GM18873 (cell line): Measurements from ENCODE around the gene THSD4.
"Not testable (repeated sequence)": the region's sequence is repeated elsewhere in the genome, so short reads cannot be mapped to it uniquely, and the experiment has no call there.

Source experiments
- ATAC-seq: cut with Tn5 transposase; IDR thresholded peaks from one replicate; pipeline ENCODE4 v1.9.1; 2021; ENCODE audit warnings: mild to moderate bottlenecking, moderate library complexity, moderate number of reproducible peaks; ENCODE audit not compliant: unreplicated experiment, low FRiP score

The THSD4 gene

DNA sequence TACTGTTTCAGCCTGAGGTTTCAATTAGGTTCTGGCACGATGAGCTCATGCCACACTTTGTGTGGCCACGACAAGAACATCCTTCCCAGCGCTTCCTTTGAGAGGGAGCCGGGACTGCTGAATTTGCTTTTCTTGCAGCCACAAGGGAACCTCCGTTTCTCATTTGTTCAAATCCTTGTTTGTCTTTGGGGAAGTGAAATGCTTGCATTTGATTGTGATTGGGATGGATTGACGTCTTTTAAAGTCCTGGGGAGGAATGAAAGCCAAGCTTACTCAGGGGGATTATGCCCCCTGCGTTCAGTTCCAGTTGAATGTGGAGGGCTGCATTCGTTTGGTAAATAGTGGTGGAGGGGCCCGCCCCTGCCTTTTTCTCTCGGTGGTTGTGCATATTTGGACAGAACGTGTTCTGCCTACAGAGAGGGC is 277.6 kb downstream of the THSD4 start:
- ATAC-seq = no peak

DNA sequence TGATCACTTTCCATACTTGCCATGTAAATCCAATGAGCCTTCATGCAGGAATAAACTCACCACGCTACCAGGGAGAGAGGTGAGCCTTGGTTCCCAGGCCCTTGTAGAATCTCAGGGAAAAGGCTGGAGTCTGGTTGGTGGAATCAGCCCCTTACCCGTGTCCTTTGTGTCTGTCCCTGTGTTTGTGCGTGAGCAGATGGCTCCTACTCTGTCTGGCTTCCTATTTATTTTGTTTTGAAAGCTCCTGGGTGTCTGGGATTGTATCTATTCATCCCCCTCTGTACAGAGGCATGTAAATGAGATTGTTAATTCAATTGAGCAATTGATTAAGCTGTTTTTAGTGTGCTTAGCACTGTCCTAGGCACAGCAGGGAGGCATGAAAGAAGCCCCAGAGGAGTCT is 278.1 kb downstream of the THSD4 start:
- no peak for ATAC-seq

- no peak for ATAC-seq
Observed at GRCh38 chr15:71396536-71397125, 281.4 kb downstream of the THSD4 start.

DNA sequence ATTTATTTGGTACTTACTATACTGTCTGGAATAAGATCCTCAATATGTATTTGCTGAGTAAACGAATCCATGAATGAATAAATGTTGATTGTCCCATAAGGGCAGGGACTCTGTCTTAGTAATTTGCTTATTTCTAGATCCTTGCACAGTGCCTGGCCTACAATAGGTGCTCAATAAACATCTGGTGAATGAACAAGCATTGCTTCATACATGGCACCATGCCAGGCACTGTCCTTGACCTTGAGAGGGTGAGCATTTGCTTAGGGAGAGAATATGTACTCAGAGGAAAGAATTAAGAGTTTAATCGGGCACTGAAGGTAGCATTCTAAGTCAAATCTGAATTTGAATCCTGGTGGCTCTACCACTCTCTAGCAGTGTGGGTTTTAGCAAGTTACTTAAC is 282.1 kb downstream of the THSD4 start:
- no peak for ATAC-seq

- no peak for ATAC-seq
Observed at GRCh38 chr15:71400294-71400693, 285.0 kb downstream of the THSD4 start.

GRCh38 chr15:71401728-71402127 is 286.5 kb downstream of the THSD4 start:
- ATAC-seq = not testable (repeated sequence)

DNA sequence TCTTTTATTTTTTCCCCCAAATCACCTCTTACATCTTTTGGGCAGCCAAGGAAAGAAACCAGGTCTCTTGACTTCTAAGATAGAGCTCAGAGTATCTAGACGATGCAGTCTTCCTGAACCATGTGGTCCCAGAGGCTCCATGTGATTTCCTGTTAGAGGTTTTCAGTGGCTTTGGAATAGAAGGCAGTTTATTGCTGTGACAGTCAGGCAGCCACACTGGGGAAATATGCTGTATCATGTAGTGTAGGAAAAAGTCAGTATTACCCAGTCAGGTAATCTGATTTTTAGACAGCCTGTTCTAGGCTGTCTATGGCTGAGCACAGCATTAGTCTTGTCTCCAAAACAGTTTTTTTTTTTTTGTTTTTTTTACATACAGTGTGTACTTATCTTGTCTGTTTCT is 294.3 kb downstream of the THSD4 start:
- no peak for ATAC-seq

DNA sequence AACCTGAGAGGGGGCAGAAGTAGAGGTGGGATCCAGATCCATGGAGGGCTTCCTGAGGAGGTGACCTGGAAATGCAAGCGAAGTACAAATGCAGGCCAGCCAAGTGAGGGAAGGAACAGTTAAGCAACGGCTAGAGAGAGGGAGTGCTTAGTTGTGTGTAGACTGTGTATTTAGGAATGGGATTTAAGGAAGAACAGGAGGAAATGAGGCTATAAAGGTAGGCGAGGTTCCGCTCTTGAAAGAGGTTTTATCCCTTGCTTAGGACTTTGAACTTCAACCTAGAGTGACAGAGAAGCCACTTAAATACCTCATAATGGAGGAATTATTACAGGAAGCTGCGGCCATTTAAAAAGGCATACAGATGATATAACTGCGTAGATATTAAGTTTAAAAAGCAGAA is 295.1 kb downstream of the THSD4 start:
- no peak for ATAC-seq

DNA sequence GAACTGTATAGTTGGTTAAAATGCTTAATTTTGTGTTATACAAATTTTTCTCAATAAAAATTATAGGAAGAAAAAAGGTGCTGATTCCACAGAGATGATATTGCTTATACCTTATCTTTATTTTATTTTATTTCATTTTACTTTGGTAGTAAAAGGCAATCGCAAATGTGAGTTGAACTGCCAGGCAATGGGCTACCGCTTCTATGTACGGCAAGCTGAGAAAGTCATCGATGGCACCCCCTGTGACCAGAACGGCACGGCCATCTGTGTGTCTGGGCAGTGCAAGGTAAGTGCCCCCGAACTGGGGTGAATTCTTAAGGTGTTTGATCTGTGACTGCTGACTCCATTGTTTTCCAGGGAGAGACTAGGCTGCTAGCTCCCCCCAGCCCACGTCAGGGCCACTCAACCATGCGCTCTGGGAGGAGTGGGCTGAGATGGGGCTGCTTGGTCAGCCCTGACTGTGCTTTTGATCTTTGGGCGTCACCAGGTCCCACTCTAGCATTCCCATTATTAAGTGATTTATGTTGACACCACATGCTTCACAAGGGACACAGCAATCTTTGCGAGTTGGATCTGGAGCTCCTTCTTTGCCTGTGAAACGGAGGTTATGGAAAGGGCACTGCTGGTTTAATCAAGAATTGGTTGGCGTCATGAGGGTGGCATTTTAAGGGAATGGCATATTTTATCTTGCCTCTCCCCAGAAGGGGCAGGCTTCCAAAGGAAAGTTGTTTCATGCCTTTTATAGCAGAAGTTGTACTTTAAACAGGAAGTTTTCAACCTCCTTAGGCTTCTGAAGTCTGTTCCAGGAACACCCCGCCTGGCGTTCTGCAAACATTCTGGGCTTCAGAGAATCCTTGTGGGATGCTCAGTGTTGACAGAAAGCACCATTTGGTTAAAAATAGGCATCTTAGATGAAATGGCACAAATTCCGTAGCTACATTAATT is 296.5 kb downstream of the THSD4 start:
- ATAC-seq = no peak

GRCh38 chr15:71413419-71413818 is 298.1 kb downstream of the THSD4 start:
- no peak for ATAC-seq

- no peak for ATAC-seq
Observed at GRCh38 chr15:71414853-71415252, 299.6 kb downstream of the THSD4 start.

DNA sequence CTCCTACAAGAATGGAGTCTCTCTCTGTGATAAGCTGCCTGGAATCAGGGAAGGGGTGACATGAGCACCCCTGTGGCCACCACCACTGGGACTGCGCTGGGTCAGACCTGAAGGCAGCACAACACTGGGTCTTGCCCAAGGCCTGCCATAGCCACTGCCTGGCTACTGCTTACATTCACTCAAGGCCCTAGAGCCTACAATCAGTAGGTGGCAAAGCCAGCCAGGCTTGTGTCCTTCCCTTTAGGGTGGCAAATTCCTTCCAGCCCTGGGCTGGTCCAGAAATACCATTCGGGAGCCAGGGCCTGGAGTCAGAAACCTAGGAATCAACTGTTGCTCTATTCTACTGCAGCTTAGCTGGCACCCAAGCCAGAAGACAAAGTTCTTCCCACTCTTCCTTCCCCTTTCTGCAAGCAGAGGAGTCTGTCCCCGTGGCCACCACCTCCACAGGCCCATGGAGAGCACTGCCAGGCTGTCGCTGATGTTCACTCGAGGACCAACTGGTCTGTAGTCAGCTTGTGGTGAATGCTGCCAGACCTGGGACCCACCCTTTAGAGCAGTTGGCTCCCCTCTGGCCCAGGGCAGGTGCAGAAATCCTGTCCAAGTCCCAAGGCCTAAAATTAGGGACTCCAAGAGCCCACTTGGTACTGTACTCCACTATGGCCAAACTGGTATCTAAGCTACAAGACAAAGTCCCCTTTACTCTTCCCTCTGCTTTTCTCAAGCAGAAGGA is 307.4 kb downstream of the THSD4 start:
- ATAC-seq = no peak

DNA sequence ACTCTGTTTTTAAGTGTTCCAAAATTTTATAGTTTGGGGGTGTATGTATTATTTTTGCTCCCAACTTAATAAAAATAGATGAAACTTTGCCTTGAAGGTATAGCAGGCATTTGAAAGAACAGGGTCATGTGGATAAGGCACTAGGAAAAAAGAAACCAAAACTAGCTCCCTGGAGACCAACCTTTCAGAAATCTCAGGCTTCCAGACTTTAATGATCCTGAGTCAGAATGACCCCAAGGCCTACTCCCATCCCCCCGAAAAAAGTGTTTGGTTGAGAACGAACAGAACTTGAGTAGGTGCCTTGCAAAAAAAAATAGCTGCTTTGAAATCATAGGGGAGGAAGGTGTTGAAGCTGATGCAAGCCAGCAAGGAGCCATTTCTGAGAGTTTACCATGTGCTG is 309.5 kb downstream of the THSD4 start:
- ATAC-seq = no peak

DNA sequence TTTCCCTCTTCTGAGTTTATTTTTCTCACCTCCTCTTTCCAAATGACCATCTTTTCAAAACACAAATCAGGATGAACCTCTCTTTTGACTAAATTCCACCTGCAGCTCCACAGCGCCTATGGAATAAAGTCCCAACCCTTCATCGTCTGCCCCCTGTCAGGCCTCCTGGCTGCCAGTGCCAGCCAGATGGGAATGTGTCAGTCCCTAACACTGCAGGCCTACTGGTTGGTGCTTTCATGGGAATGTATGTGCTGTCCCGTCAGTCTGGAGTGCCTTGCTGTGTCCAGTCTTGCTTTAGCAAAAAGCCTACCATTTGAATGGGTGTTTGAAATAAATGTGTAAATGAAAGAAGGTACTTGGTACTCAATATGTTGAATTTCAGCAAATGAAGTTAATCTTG is 310.1 kb downstream of the THSD4 start:
- ATAC-seq = no peak

- ATAC-seq = no peak
Observed at GRCh38 chr15:71426792-71427191, 311.5 kb downstream of the THSD4 start.

DNA sequence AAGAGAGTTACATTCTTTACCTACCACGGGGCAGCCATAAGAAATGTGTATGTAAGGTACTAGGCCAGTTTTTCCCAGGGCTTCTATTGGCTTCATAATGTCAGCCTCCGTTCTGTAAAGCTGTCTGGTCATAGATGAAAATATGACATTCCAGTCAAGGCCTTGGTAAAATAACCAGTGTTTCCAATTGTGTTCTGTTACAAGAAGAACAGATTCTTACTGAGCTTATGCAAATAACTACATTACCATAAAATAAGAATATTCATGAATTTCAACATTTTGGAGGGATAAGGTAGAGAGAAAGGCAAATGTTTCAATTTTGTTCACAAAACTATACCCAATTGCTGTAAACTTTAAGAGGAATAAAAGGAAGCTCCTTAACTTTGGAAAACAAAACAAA is 315.5 kb downstream of the THSD4 start:
- ATAC-seq = no peak

DNA sequence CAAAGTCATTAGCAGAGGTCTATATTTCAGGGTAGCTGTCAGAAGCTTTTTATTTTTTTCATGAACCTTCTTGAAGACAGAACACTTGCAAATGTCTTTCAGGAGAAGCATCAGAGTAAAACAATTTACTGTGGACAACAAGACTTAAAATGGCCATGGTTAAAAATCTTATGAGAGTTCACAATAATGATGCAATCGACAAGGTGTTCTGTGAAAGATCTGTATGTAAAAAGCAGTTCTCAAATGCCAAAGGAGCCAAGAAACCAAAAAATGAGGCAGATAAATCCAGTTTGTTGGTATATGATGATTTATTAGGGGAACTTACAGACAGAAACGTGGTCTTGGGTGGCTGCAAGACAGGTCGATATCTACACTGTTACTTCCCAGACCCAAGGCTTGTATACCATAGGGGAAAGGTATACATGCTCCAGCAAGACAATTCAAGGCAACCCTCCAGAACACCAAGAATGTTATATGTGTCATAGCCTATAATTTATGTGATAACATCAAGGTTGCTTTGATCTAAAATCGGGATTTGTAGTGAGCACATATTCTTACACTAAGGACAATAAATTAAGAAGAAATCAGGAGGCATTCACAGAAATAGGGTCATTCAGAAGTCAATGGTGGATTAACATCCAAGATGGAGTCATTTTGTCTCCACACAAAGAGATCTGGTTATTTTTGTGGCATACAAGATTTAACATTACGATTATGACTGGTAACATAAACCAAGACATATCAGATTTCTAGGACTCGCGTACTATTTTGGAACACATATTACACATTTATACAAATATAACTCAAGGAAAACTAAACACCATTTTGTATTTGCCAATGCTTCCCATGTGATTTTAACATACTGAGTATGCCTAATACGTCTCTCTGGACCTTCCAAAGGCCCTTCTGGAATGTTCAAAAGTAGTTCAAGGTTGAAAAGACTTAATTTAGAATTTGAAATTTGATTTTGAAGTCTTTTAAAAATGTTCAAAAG is 316.4 kb downstream of the THSD4 start:
- ATAC-seq = no peak

DNA sequence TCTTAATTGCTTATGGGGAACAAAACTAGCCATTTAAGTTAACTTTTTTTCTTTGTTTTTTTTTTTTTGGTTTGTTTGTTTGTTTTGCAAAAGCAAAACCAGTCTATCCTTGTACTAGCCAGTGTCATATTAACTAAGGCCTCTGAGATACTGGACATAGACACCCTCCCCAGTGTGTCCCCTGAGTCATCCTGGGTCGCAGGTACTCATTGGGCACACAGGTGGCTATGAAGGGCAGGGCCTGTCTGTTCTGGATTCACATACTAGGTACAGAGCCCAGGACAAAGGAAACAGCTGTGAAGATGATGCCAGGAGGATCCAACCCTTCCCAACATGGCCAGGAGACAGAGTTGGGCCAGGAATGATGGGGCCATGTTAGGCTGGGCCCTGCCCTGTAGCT is 318.1 kb downstream of the THSD4 start:
- no peak for ATAC-seq

DNA sequence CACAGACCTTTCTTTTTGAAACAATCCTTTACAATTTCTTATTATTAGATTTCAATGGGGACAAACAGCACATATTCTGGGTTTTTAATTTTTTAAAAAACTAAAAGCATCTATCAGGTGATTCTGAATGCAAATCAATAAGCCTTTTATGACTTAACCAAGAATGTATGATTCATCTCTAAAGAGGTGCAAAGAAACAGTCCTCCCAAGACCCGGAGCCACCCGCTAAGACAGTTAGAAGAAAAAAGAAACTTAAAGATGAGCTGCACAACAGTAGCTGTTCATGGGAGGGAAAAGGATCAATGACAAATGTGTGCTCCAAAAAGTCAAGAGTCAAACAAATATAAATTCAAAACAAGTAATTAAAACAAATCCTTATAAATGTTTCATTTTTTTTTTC is 319.5 kb downstream of the THSD4 start:
- ATAC-seq = no peak

DNA sequence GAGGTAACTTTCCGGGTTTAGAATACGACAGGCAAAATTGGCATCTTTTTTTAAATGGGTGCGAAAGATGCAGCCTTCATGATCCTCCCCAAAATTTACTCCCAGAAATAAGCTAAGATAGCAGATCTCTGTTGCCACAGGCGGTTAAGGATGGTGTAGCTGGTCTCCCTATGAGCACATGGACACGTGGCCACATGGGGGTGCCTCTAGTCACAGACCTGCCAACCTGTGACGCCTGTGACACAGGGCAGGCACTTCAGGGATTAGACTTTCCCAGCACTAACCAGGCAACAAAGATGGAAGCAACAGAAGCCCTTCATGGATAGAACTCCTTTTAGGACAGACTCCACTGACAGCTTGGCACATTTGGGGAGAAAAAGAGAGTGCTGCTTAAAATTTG is 320.3 kb downstream of the THSD4 start:
- no peak for ATAC-seq
